HEK293 (cell line): ENCODE measurements around the gene STK32C.
"Not testable (repeated sequence)": the region's sequence is repeated elsewhere in the genome, so short reads cannot be mapped to it uniquely, and the experiment has no call there.

Experiments
- CTCF ChIA-PET: fragments of 350-600 bp; formaldehyde crosslinking; extraction: SDS; loops from one replicate; lab custom pipeline; 2021; ENCODE audit warnings: antibody characterized with exemption; lab: Yijun Ruan, JAX
- POLR2A ChIA-PET: fragments of 300-600 bp; formaldehyde crosslinking; extraction: SDS; loops from one replicate; lab custom pipeline; 2020; ENCODE audit warnings: antibody characterized with exemption, inconsistent platforms; lab: Yijun Ruan, JAX
- H3K27ac ChIP-seq: fragments of 200-500 bp; sonication (Bioruptor generic); 2 replicates; pipeline ENCODE4 v1.5.1; 2014; ENCODE audit warnings: low read depth, low read length, control low read depth, inconsistent platforms; ENCODE audit errors: extremely low read depth
- H3K36me3 ChIP-seq, 2 experiments: fragments of 200-500 bp in 1 of 2; sonication (Bioruptor generic) in 1 of 2; 1 replicate in 1 of 2; 2 replicates in 1 of 2; pipeline ENCODE4 v1.5.1; 2014 to 2017; ENCODE audit warnings: inconsistent platforms in 2 of 2, low read length in 2 of 2; ENCODE audit not compliant: control insufficient read depth in 2 of 2, insufficient read depth in 1 of 2
- H3K4me1 ChIP-seq: fragments of 200-500 bp; sonication (Bioruptor generic); 2 replicates; pipeline ENCODE4 v1.5.1; 2014; ENCODE audit warnings: mild to moderate bottlenecking, low read length, inconsistent platforms; ENCODE audit not compliant: control insufficient read depth, insufficient read depth
- H3K4me3 ChIP-seq: 2 replicates; pipeline ENCODE4 v1.5.1; 2011; ENCODE audit warnings: low read depth, mild to moderate bottlenecking, control low read depth, low read length, moderate library complexity
- H3K9me3 ChIP-seq: fragments of 200-500 bp; sonication (Bioruptor generic); 2 replicates; pipeline ENCODE4 v1.5.1; 2014; ENCODE audit warnings: low read depth, low read length, inconsistent platforms; ENCODE audit not compliant: control insufficient read depth, insufficient read depth
- CTCF ChIP-seq: fragments of 450-650 bp; formaldehyde crosslinking; IDR thresholded peaks from 2 replicates; pipeline ENCODE4 v1.5.1; 2016; ENCODE audit warnings: missing biosample characterization, missing genetic modification characterization
- GLI4 ChIP-seq: fragments of 450-650 bp; formaldehyde crosslinking; IDR thresholded peaks from 2 replicates; pipeline ENCODE4 v1.5.1; 2016; ENCODE audit warnings: missing biosample characterization, missing genetic modification characterization
- HOXD13 ChIP-seq: sonication (generic); formaldehyde crosslinking; IDR thresholded peaks from 2 replicates; pipeline ENCODE4 v1.8.0; 2022; ENCODE audit warnings: missing genetic modification reagents, borderline replicate concordance
- KLF1 ChIP-seq: fragments of 450-650 bp; formaldehyde crosslinking; IDR thresholded peaks from 2 replicates; pipeline ENCODE4 v1.5.1; 2016; ENCODE audit warnings: missing biosample characterization, missing genetic modification characterization
- KLF9 ChIP-seq: fragments of 450-650 bp; formaldehyde crosslinking; IDR thresholded peaks from 2 replicates; pipeline ENCODE4 v1.5.1; 2016; ENCODE audit warnings: missing biosample characterization, missing genetic modification characterization, low read depth
- MEIS1 ChIP-seq: sonication (generic); formaldehyde crosslinking; IDR thresholded peaks from 2 replicates; pipeline ENCODE4 v1.8.1; 2022; ENCODE audit warnings: missing genetic modification reagents, mild to moderate bottlenecking, borderline replicate concordance
- OSR2 ChIP-seq: fragments of 450-650 bp; formaldehyde crosslinking; IDR thresholded peaks from 2 replicates; pipeline ENCODE4 v1.5.1; 2016; ENCODE audit warnings: missing biosample characterization, missing genetic modification characterization
- ZBTB49 ChIP-seq: fragments of 450-650 bp; formaldehyde crosslinking; IDR thresholded peaks from 2 replicates; pipeline ENCODE4 v1.5.1; 2016; ENCODE audit warnings: missing biosample characterization, missing genetic modification characterization, low read depth
- ZFP41 ChIP-seq: fragments of 450-650 bp; formaldehyde crosslinking; IDR thresholded peaks from 2 replicates; pipeline ENCODE4 v1.5.1; 2016; ENCODE audit warnings: missing biosample characterization, missing genetic modification characterization, borderline replicate concordance
- ZNF280D ChIP-seq: fragments of 450-650 bp; formaldehyde crosslinking; IDR thresholded peaks from 2 replicates; pipeline ENCODE4 v1.5.1; 2016; ENCODE audit warnings: missing biosample characterization, missing genetic modification characterization
- ZNF292 ChIP-seq: fragments of 450-650 bp; formaldehyde crosslinking; IDR thresholded peaks from 2 replicates; pipeline ENCODE4 v1.5.1; 2016; ENCODE audit warnings: low read depth, missing biosample characterization, missing genetic modification characterization, borderline replicate concordance
- ZNF335 ChIP-seq: fragments of 450-650 bp; formaldehyde crosslinking; conservative IDR thresholded peaks from 2 replicates; pipeline ENCODE4 v1.5.1; 2016; ENCODE audit warnings: missing biosample characterization, missing genetic modification characterization
- ZNF416 ChIP-seq: fragments of 450-650 bp; formaldehyde crosslinking; IDR thresholded peaks from 2 replicates; pipeline ENCODE4 v1.5.1; 2016; ENCODE audit warnings: missing biosample characterization, missing genetic modification characterization
- ZNF501 ChIP-seq: fragments of 450-650 bp; formaldehyde crosslinking; IDR thresholded peaks from 2 replicates; pipeline ENCODE4 v1.5.1; 2016; ENCODE audit warnings: missing biosample characterization, missing genetic modification characterization
- ZNF621 ChIP-seq: fragments of 450-650 bp; formaldehyde crosslinking; IDR thresholded peaks from 2 replicates; pipeline ENCODE4 v1.5.1; 2017; ENCODE audit warnings: missing biosample characterization, missing genetic modification characterization
- ZNF623 ChIP-seq: fragments of 450-650 bp; formaldehyde crosslinking; IDR thresholded peaks from 2 replicates; pipeline ENCODE4 v1.5.1; 2016; ENCODE audit warnings: missing biosample characterization, missing genetic modification characterization
- ZNF747 ChIP-seq: fragments of 450-650 bp; formaldehyde crosslinking; IDR thresholded peaks from 2 replicates; pipeline ENCODE4 v1.5.1; 2016; ENCODE audit warnings: missing biosample characterization, missing genetic modification characterization
- ZNF777 ChIP-seq: fragments of 450-650 bp; formaldehyde crosslinking; IDR thresholded peaks from 2 replicates; pipeline ENCODE4 v1.5.1; 2017; ENCODE audit warnings: missing biosample characterization, missing genetic modification characterization, borderline replicate concordance
- ZSCAN23 ChIP-seq: fragments of 450-650 bp; formaldehyde crosslinking; IDR thresholded peaks from 2 replicates; pipeline ENCODE4 v1.5.1; 2016; ENCODE audit warnings: missing biosample characterization, missing genetic modification characterization

STK32C gene

GRCh38 chr10:132338876-132339275, 31.1 kb upstream of the STK32C start:
- no peaks in the 10 kb centered on the region for H3K9me3 ChIP-seq
- no peak for TF ChIP-seq ZNF416 (tag by site-specific recombination)
- TF ChIP-seq ZNF777 (tag by site-specific recombination): no peak
- TF ChIP-seq ZNF292 (tag by site-specific recombination): no peak
- TF ChIP-seq KLF9 (tag by site-specific recombination): no peak
- no peak for TF ChIP-seq KLF1
- TF ChIP-seq ZSCAN23 (tag by site-specific recombination): no peak
- no peak for TF ChIP-seq OSR2 (tag by site-specific recombination)
- TF ChIP-seq MEIS1: no peak
- no peak for TF ChIP-seq HOXD13 (CRISPR knock-in tag)
- TF ChIP-seq ZFP41 (tag by site-specific recombination): no peak
- no peak for TF ChIP-seq ZNF747
- no peak for TF ChIP-seq ZNF621
- TF ChIP-seq, all 188 proteins: peak for 0
- Histone ChIP-seq H3K36me3 (peaks cover 0 to 5% of the 10 kb centered on the region in 2 experiments; a peak in 2 of 3 replicates), H3K4me1 (peaks cover 11% of the 10 kb centered on the region), H3K4me3 (no peak overlapping the region), H3K27ac (no peak overlapping the region)
- ChIA-PET POLR2A (no interaction called here), CTCF (interaction anchor here (0.7 to 2.4 kb wide), 5 partner anchors 10 to 588 kb away, joined by 3 to 15 read pairs (median 5); no protein-coding TSS in a partner anchor)

- not testable (repeated sequence) for H3K36me3 ChIP-seq, H3K4me3 ChIP-seq, H3K9me3 ChIP-seq, H3K27ac ChIP-seq
- H3K4me1 ChIP-seq: peaks cover 11% of the 10 kb centered on the region
- CTCF ChIA-PET: interaction anchor here (0.6 to 2.4 kb wide), 5 partner anchors 11 to 117 kb away, joined by 3 to 15 read pairs (median 5); no protein-coding TSS in a partner anchor
- POLR2A ChIA-PET: interaction anchor here (0.6 kb wide), 1 partner anchor 157 kb away, joined by 3 read pairs; no protein-coding TSS in a partner anchor
Observed at GRCh38 chr10:132337854-132338253, 30.1 kb upstream of the STK32C start.

GRCh38 chr10:132336919-132337407, 29.2 kb upstream of the STK32C start:
- CTCF ChIA-PET: no interaction called here
- H3K4me3 ChIP-seq: no peak overlapping the region
- no peaks in the 10 kb centered on the region for H3K9me3 ChIP-seq
- no peaks in the 10 kb centered on the region for H3K36me3 ChIP-seq
- no peak for TF ChIP-seq ZNF623 (tag by site-specific recombination)
- no peak for TF ChIP-seq OSR2 (tag by site-specific recombination)
- no peak for TF ChIP-seq GLI4 (tag by site-specific recombination)
- TF ChIP-seq ZNF747: no peak
- no peak for TF ChIP-seq ZNF501
- TF ChIP-seq CTCF: no peak
- no peak for TF ChIP-seq ZBTB49 (tag by site-specific recombination)
- TF ChIP-seq ZNF335 (tag by site-specific recombination): no peak
- TF ChIP-seq ZNF621: no peak
- TF ChIP-seq ZNF280D (tag by site-specific recombination): no peak
- peaks cover 11% of the 10 kb centered on the region for H3K4me1 ChIP-seq
- POLR2A ChIA-PET: no interaction called here
- H3K27ac ChIP-seq: no peak overlapping the region
